Astrocyte (in vitro differentiated cells and primary cell): Measurements from ENCODE around the gene CCDC180. TPM values are rescaled to one million over a fixed set of nuclear protein-coding genes. Genes with fewer than 3 reads are reported as not detected.

Experiments used
- DNase-seq: peaks from one replicate; pipeline ENCODE4 v3.0.0-alpha.2; 2010; ENCODE audit warnings: low read depth
- FAIRE-seq: peaks from 2 replicates; lab custom pipeline; 2011; peaks lifted over from hg19 to GRCh38; lab: Jason Lieb, UNC
- H2AFZ ChIP-seq: 2 replicates; pipeline ENCODE4 v1.6.0; 2012; ENCODE audit warnings: low read depth, low read length, inconsistent platforms
- H3K27ac ChIP-seq: 2 replicates; pipeline ENCODE4 v1.5.1; 2011; ENCODE audit warnings: low read depth, low read length, inconsistent platforms
- H3K27me3 ChIP-seq: 2 replicates; pipeline ENCODE4 v1.6.0; 2011; ENCODE audit warnings: low read length, inconsistent platforms; ENCODE audit not compliant: insufficient read depth
- H3K36me3 ChIP-seq: 2 replicates; pipeline ENCODE4 v1.5.1; 2011; ENCODE audit warnings: low read length, inconsistent platforms; ENCODE audit not compliant: insufficient read depth
- H3K4me1 ChIP-seq: 2 replicates; pipeline ENCODE4 v1.5.1; 2011; ENCODE audit warnings: low read length, inconsistent platforms; ENCODE audit not compliant: insufficient read depth
- H3K4me2 ChIP-seq: 2 replicates; pipeline ENCODE4 v1.6.0; 2012; ENCODE audit warnings: low read length, inconsistent platforms
- H3K4me3 ChIP-seq: 2 replicates; pipeline ENCODE4 v1.5.1; 2011; ENCODE audit warnings: low read depth, mild to moderate bottlenecking, low read length, inconsistent platforms; ENCODE audit not compliant: insufficient read depth
- H3K79me2 ChIP-seq: 2 replicates; pipeline ENCODE4 v1.6.0; 2012; ENCODE audit warnings: mild to moderate bottlenecking, low read length, inconsistent platforms; ENCODE audit not compliant: insufficient read depth
- H3K9ac ChIP-seq: 2 replicates; pipeline ENCODE4 v1.6.0; 2012; ENCODE audit warnings: mild to moderate bottlenecking, low read length, inconsistent platforms
- H3K9me3 ChIP-seq: 2 replicates; pipeline ENCODE4 v1.5.1; 2012; ENCODE audit warnings: low read depth, mild to moderate bottlenecking, low read length, inconsistent platforms; ENCODE audit not compliant: insufficient read depth
- H4K20me1 ChIP-seq: 2 replicates; pipeline ENCODE4 v1.6.0; 2012; ENCODE audit warnings: low read length, inconsistent platforms; ENCODE audit not compliant: insufficient read depth
- H3K27ac Mint-ChIP-seq: one replicate; pipeline ENCODE4 v1.8.0; 2021; ENCODE audit warnings: mild to moderate bottlenecking, mixed read lengths; ENCODE audit not compliant: unreplicated experiment
- H3K27me3 Mint-ChIP-seq: one replicate; pipeline ENCODE4 v1.8.0; 2021; ENCODE audit warnings: low read depth, mixed read lengths; ENCODE audit not compliant: unreplicated experiment
- H3K36me3 Mint-ChIP-seq: one replicate; pipeline ENCODE4 v1.8.0; 2021; ENCODE audit warnings: low read depth, mixed read lengths; ENCODE audit not compliant: unreplicated experiment
- H3K4me1 Mint-ChIP-seq: one replicate; pipeline ENCODE4 v1.8.0; 2021; ENCODE audit warnings: low read depth, mixed read lengths; ENCODE audit not compliant: unreplicated experiment
- H3K4me3 Mint-ChIP-seq: one replicate; pipeline ENCODE4 v1.8.0; 2021; ENCODE audit warnings: mild to moderate bottlenecking, moderate library complexity, mixed read lengths; ENCODE audit not compliant: unreplicated experiment
- H3K9me3 Mint-ChIP-seq: one replicate; pipeline ENCODE4 v1.8.0; 2021; ENCODE audit warnings: mild to moderate bottlenecking, mixed read lengths; ENCODE audit not compliant: unreplicated experiment
- CTCF ChIP-seq: IDR thresholded peaks from 2 replicates; pipeline ENCODE4 v1.5.1; 2011; ENCODE audit warnings: low read depth, mild to moderate bottlenecking, inconsistent platforms, low read length, moderate library complexity; ENCODE audit not compliant: insufficient read depth
- EZH2 ChIP-seq: IDR thresholded peaks from 2 replicates; pipeline ENCODE4 v1.6.1; 2012; ENCODE audit warnings: mild to moderate bottlenecking, low read length, inconsistent platforms; ENCODE audit not compliant: insufficient read depth
- total RNA-seq: library from RNA; stranded (reverse); gene quantifications from 2 replicates; pipeline ENCODE4 v1.2.1, GENCODE V29; 2021

The CCDC180 gene
- total RNA-seq, 1 donor from 2014 or later: 2.2 TPM

GRCh38 chr9:97272072-97272471 lies 35.4 kb upstream of the CCDC180 start:
- Histone ChIP-seq H3K4me3 (no peak overlapping the region), H4K20me1 (no peaks in the 10 kb centered on the region), H3K4me2 (no peak overlapping the region), H3K27me3 (no peaks in the 10 kb centered on the region), H3K9me3 (no peaks in the 10 kb centered on the region), H3K36me3 (no peaks in the 10 kb centered on the region), H2AFZ (no peak overlapping the region), H3K79me2 (no peaks in the 10 kb centered on the region), H3K4me1 (no peaks in the 10 kb centered on the region), H3K9ac (no peak overlapping the region), H3K27ac (no peak overlapping the region)
- peaks cover 2% of the 10 kb centered on the region for H3K9me3 Mint-ChIP-seq
- H3K27me3 Mint-ChIP-seq: no peaks in the 10 kb centered on the region
- H3K27ac Mint-ChIP-seq: no peak overlapping the region
- TF ChIP-seq CTCF (no peak), EZH2 (no peak)
- no peak for DNase-seq
- H3K36me3 Mint-ChIP-seq: peaks cover 4% of the 10 kb centered on the region
- no peak for FAIRE-seq
- H3K4me3 Mint-ChIP-seq: no peak overlapping the region
- peaks cover 3% of the 10 kb centered on the region for H3K4me1 Mint-ChIP-seq

GRCh38 chr9:97276310-97276852 lies 31.1 kb upstream of the CCDC180 start:
- Histone ChIP-seq H3K27me3 (no peaks in the 10 kb centered on the region), H3K9ac (no peak overlapping the region), H3K4me3 (no peak overlapping the region), H3K79me2 (no peaks in the 10 kb centered on the region), H2AFZ (no peak overlapping the region), H4K20me1 (no peaks in the 10 kb centered on the region), H3K4me1 (no peaks in the 10 kb centered on the region), H3K27ac (no peak overlapping the region), H3K9me3 (no peaks in the 10 kb centered on the region), H3K36me3 (no peaks in the 10 kb centered on the region), H3K4me2 (no peak overlapping the region)
- no peak for DNase-seq
- no peak overlapping the region for H3K27ac Mint-ChIP-seq
- peaks cover 3% of the 10 kb centered on the region for H3K4me1 Mint-ChIP-seq
- H3K4me3 Mint-ChIP-seq: no peak overlapping the region
- FAIRE-seq: no peak
- no peaks in the 10 kb centered on the region for H3K27me3 Mint-ChIP-seq
- peaks cover 2% of the 10 kb centered on the region for H3K9me3 Mint-ChIP-seq
- peaks cover 30% of the 10 kb centered on the region for H3K36me3 Mint-ChIP-seq
- TF ChIP-seq CTCF: no peak
- no peak for TF ChIP-seq EZH2

- H3K27me3 ChIP-seq: no peaks in the 10 kb centered on the region
- H3K4me1 ChIP-seq: no peaks in the 10 kb centered on the region
- H3K9me3 Mint-ChIP-seq: peaks cover 2% of the 10 kb centered on the region
- H3K9ac ChIP-seq: no peak overlapping the region
- DNase-seq (no peak), FAIRE-seq (no peak)
- H3K9me3 ChIP-seq: no peaks in the 10 kb centered on the region
- H3K4me3 Mint-ChIP-seq: no peak overlapping the region
- no peaks in the 10 kb centered on the region for H3K4me1 Mint-ChIP-seq
- no peak overlapping the region for H3K4me2 ChIP-seq
- TF ChIP-seq EZH2 (no peak), CTCF (no peak)
- no peak overlapping the region for H3K4me3 ChIP-seq
- H3K79me2 ChIP-seq: no peaks in the 10 kb centered on the region
- H3K27ac ChIP-seq: no peak overlapping the region
- H3K27ac Mint-ChIP-seq: no peak overlapping the region
- H3K36me3 Mint-ChIP-seq: peaks cover 38% of the 10 kb centered on the region
- H3K36me3 ChIP-seq: no peaks in the 10 kb centered on the region
- H2AFZ ChIP-seq: no peak overlapping the region
- H4K20me1 ChIP-seq: no peaks in the 10 kb centered on the region
- no peaks in the 10 kb centered on the region for H3K27me3 Mint-ChIP-seq
Measured at GRCh38 chr9:97277953-97278352, 29.5 kb upstream of the CCDC180 start.
